ENCODE measurements around the gene CALML5.
A peak's percentile ranks its signal among the peaks of the same experiment; 100 is the strongest.
"Not testable (repeated sequence)": the region's sequence is repeated elsewhere in the genome, so short reads cannot be mapped to it uniquely, and the experiment has no call there.

Gene CALML5

GRCh38 chr10:5479481-5480161 is 19.7 kb downstream of the CALML5 start:
- peak in 1 of 5 experiments; percentile 11 for DNase-seq

GRCh38 chr10:5478694-5479305 is 20.6 kb downstream of the CALML5 start:
- DNase-seq, result no peak

- DNase-seq, result no peak
These were observed 21.2 kb downstream of the CALML5 start for GRCh38 chr10:5477948-5478693.

- no peak for DNase-seq
These were observed 22.3 kb downstream of the CALML5 start for GRCh38 chr10:5476918-5477525.

GRCh38 chr10:5475974-5476807 is 23.2 kb downstream of the CALML5 start:
- not testable (repeated sequence) for DNase-seq

- DNase-seq, result not testable (repeated sequence)
These were observed 24.3 kb downstream of the CALML5 start for GRCh38 chr10:5475088-5475487.

- DNase-seq, result not testable (repeated sequence)
These were observed 24.7 kb downstream of the CALML5 start for GRCh38 chr10:5474642-5475041.

- DNase-seq, result no peak
These were observed 29.2 kb downstream of the CALML5 start for GRCh38 chr10:5470062-5470751.

- DNase-seq, result no peak
These were observed 29.9 kb downstream of the CALML5 start for GRCh38 chr10:5469353-5470061.

- no peak for DNase-seq
These were observed 30.9 kb downstream of the CALML5 start for GRCh38 chr10:5468262-5469106.

GRCh38 chr10:5467634-5468255 is 31.6 kb downstream of the CALML5 start:
- DNase-seq, result no peak

- DNase-seq, result no peak
These were observed 32.2 kb downstream of the CALML5 start for GRCh38 chr10:5467207-5467535.

GRCh38 chr10:5466451-5467206 is 32.7 kb downstream of the CALML5 start:
- DNase-seq, result no peak

GRCh38 chr10:5465976-5466450 is 33.4 kb downstream of the CALML5 start:
- no peak for DNase-seq

- no peak for DNase-seq
These were observed 34.8 kb downstream of the CALML5 start for GRCh38 chr10:5464546-5464945.

- no peak for DNase-seq
These were observed 36.5 kb downstream of the CALML5 start for GRCh38 chr10:5462841-5463293.

GRCh38 chr10:5461914-5462840 is 37.2 kb downstream of the CALML5 start:
- no peak for DNase-seq

GRCh38 chr10:5461203-5461588 is 38.2 kb downstream of the CALML5 start:
- no peak for DNase-seq

Measured in T-helper 2 cell (primary cell).